IMR-90 (cell line): ENCODE results near the gene ARHGEF9. TPM values are rescaled to one million over a fixed set of nuclear protein-coding genes. Genes with fewer than 3 reads are reported as not detected.

Experiments
- ATAC-seq: fragments of 200-7000 bp; cut with Tn5 transposase; 2 replicates; pipeline ENCODE4 v1.9.1; 2020; ENCODE audit warnings: low read depth, mild to moderate bottlenecking, moderate library complexity
- BruUV-seq: library from RNA; stranded (reverse); fragments of 400-500 nt; replicated peaks from 2 replicates; lab custom pipeline; 2021; lab: Mats Ljungman, UMichigan
- CTCF ChIA-PET: fragments of 300-600 bp; formaldehyde crosslinking; extraction: SDS; loops from one replicate; lab custom pipeline; 2021; ENCODE audit warnings: antibody characterized with exemption; lab: Yijun Ruan, JAX
- POLR2A ChIA-PET: fragments of 300-600 bp; sonication (Branson Sonifier 250); formaldehyde crosslinking; loops from one replicate; lab custom pipeline; 2022; ENCODE audit warnings: antibody characterized with exemption; ENCODE audit not compliant: unreplicated experiment; lab: Charles Lee
- DNase-seq: peaks from one replicate; pipeline ENCODE4 v3.0.0; 2013
- H2AFZ ChIP-seq: replicated peaks from 2 replicates; pipeline ENCODE3; 2013; ENCODE audit warnings: low read length, mild to moderate bottlenecking; ENCODE audit not compliant: poor library complexity
- H2AK5ac ChIP-seq: 2 replicates; pipeline ENCODE4 v1.6.1; 2013; ENCODE audit warnings: low read depth, low read length, inconsistent platforms
- H2AK9ac ChIP-seq: replicated peaks from 2 replicates; pipeline ENCODE3; 2013; ENCODE audit warnings: mild to moderate bottlenecking, low read depth, low read length, moderate library complexity; ENCODE audit not compliant: poor library complexity
- H2BK120ac ChIP-seq: 2 replicates; pipeline ENCODE4 v1.6.1; 2013; ENCODE audit warnings: low read depth, low read length, inconsistent platforms
- H2BK15ac ChIP-seq: 3 replicates; pipeline ENCODE4 v1.6.1; 2013; ENCODE audit warnings: low read depth, low read length, inconsistent platforms
- H2BK20ac ChIP-seq: 2 replicates; pipeline ENCODE4 v1.6.1; 2013; ENCODE audit warnings: low read depth, mild to moderate bottlenecking, inconsistent platforms, low read length, moderate library complexity
- H2BK5ac ChIP-seq: 2 replicates; pipeline ENCODE4 v1.6.1; 2013; ENCODE audit warnings: mild to moderate bottlenecking, low read depth, low read length, inconsistent platforms; ENCODE audit not compliant: poor library complexity, severe bottlenecking
- H3K14ac ChIP-seq: replicated peaks from 2 replicates; pipeline ENCODE4 v1.6.1; 2013; ENCODE audit warnings: low read depth, low read length, inconsistent platforms
- H3K18ac ChIP-seq: 2 replicates; pipeline ENCODE4 v1.6.1; 2013; ENCODE audit warnings: low read depth, low read length, control low read depth
- H3K23ac ChIP-seq: 2 replicates; pipeline ENCODE4 v1.6.1; 2013; ENCODE audit warnings: low read depth, low read length, inconsistent platforms
- H3K27ac ChIP-seq: 2 replicates; pipeline ENCODE4 v1.5.1; 2013; ENCODE audit warnings: mild to moderate bottlenecking, control low read depth, low read length; ENCODE audit not compliant: insufficient read depth
- H3K27me3 ChIP-seq: 2 replicates; pipeline ENCODE4 v1.6.1; 2013; ENCODE audit warnings: low read length; ENCODE audit not compliant: control insufficient read depth, insufficient read depth
- H3K36me3 ChIP-seq: 2 replicates; pipeline ENCODE4 v1.6.1; 2013; ENCODE audit warnings: low read length, mixed read lengths; ENCODE audit not compliant: control insufficient read depth, insufficient read depth
- H3K4ac ChIP-seq: 2 replicates; pipeline ENCODE4 v1.6.1; 2013; ENCODE audit warnings: low read depth, low read length, inconsistent platforms
- H3K4me1 ChIP-seq: 2 replicates; pipeline ENCODE4 v1.6.1; 2013; ENCODE audit warnings: low read length, mixed read lengths; ENCODE audit not compliant: control insufficient read depth, insufficient read depth
- H3K4me2 ChIP-seq: 2 replicates; pipeline ENCODE4 v1.6.1; 2013; ENCODE audit warnings: low read depth, mild to moderate bottlenecking, control low read depth, low read length, moderate library complexity
- H3K4me3 ChIP-seq: 2 replicates; pipeline ENCODE4 v1.5.1; 2013; ENCODE audit warnings: low read depth, mild to moderate bottlenecking, control low read depth, low read length, moderate library complexity; ENCODE audit not compliant: insufficient read depth
- H3K56ac ChIP-seq: 2 replicates; pipeline ENCODE4 v1.6.1; 2013; ENCODE audit warnings: low read length, inconsistent platforms; ENCODE audit not compliant: insufficient read depth; ENCODE audit errors: extremely low read depth
- H3K79me1 ChIP-seq, 2 experiments: 2 replicates each; pipeline ENCODE4 v1.6.1; 2013; ENCODE audit warnings: low read length in 2 of 2, inconsistent platforms in 1 of 2, low read depth in 1 of 2
- H3K9ac ChIP-seq: 2 replicates; pipeline ENCODE4 v1.6.1; 2013; ENCODE audit warnings: low read depth, low read length, control low read depth
- H3K9me1 ChIP-seq: 2 replicates; pipeline ENCODE4 v1.6.1; 2013; ENCODE audit warnings: low read length, inconsistent platforms; ENCODE audit not compliant: insufficient read depth
- H3K9me3 ChIP-seq: 2 replicates; pipeline ENCODE4 v1.6.1; 2013; ENCODE audit warnings: low read length; ENCODE audit not compliant: control insufficient read depth, insufficient read depth
- H4K20me1 ChIP-seq: 2 replicates; pipeline ENCODE4 v1.6.1; 2013; ENCODE audit warnings: low read length, inconsistent platforms; ENCODE audit not compliant: insufficient read depth
- H4K5ac ChIP-seq: 2 replicates; pipeline ENCODE4 v1.6.1; 2013; ENCODE audit warnings: mild to moderate bottlenecking, low read depth, low read length, control low read depth
- H4K8ac ChIP-seq, 2 experiments: 2 replicates each; pipeline ENCODE4 v1.6.1; 2013; ENCODE audit warnings: low read depth in 2 of 2, low read length in 2 of 2, control low read depth in 1 of 2, inconsistent platforms in 1 of 2
- H4K91ac ChIP-seq: 2 replicates; pipeline ENCODE4 v1.6.1; 2013; ENCODE audit warnings: low read depth, low read length, inconsistent platforms; ENCODE audit not compliant: insufficient read depth
- CEBPB ChIP-seq: IDR thresholded peaks from 2 replicates; pipeline ENCODE4 v1.6.1; 2012; ENCODE audit warnings: low read depth, low read length, improper control_type of control experiment
- CTCF ChIP-seq: conservative IDR thresholded peaks from 2 replicates; pipeline ENCODE4 v1.5.1; 2012; ENCODE audit warnings: mild to moderate bottlenecking, low read depth, low read length, improper control_type of control experiment
- NFE2L2 ChIP-seq: fragments of 150-350 bp; IDR thresholded peaks from 2 replicates; pipeline ENCODE4 v1.6.1; 2016; ENCODE audit warnings: low read depth, mild to moderate bottlenecking, low read length
- RAD21 ChIP-seq: IDR thresholded peaks from 2 replicates; pipeline ENCODE4 v1.6.1; 2012; ENCODE audit warnings: low read length, improper control_type of control experiment
- SMC3 ChIP-seq: fragments of 150-350 bp; IDR thresholded peaks from 2 replicates; pipeline ENCODE4 v1.6.1; 2016; ENCODE audit warnings: low read depth, mild to moderate bottlenecking, antibody characterized with exemption, low read length, moderate library complexity
- WGBS, 2 experiments: methylation state at CpG; one replicate each; pipeline versions ENCODE4 v1.1.5 to v1.1.7; 2013; ENCODE audit warnings: missing lambda C conversion rate in 2 of 2; ENCODE audit not compliant: insufficient read length in 1 of 2; ENCODE audit errors: extremely low coverage in 2 of 2; 5-methylcytosine and 5-hydroxymethylcytosine counted together
- dilution Hi-C: fragments of 300-500 bp; cut with HindIII; formaldehyde crosslinking; loops from one replicate; pipeline ENCODE4 v1.14.3; 2018; ENCODE audit warnings: low sequenced_read_pairs; ENCODE audit not compliant: unreplicated experiment
- in situ Hi-C: fragments of 300-500 bp; cut with MboI; formaldehyde crosslinking; loops from 3 replicates; pipeline ENCODE4 v1.14.3; 2019; ENCODE audit warnings: low sequenced_read_pairs, inconsistent platforms, mixed read lengths
- intact Hi-C: fragments of 100-400 bp; cut with micrococcal nuclease; formaldehyde crosslinking; loops from 2 replicates; pipeline ENCODE4 v1.10.0; 2022
- polyA plus RNA-seq, 3 experiments: library from polyadenylated mRNA; depleted of rRNA; stranded (reverse); fragments of >200 nt; gene quantifications; 2 replicates each; pipeline ENCODE4 v1.2.3, GENCODE V29; 2012; ENCODE audit warnings: low replicate concordance in 1 of 3
- total RNA-seq: library from RNA; depleted of rRNA; stranded (reverse); fragments of >200 nt; gene quantifications from 2 replicates; pipeline ENCODE4 v1.2.3, GENCODE V29; 2012

Gene ARHGEF9
- total and polyA plus RNA-seq, 2 of the 4 experiments (the other 2 are of a cell fraction), result 7.1 to 11.8 TPM

- Histone ChIP-seq H3K27ac (no peak overlapping the region), H3K9me1 (no peaks in the 10 kb centered on the region), H3K23ac (no peak overlapping the region), H3K36me3 (no peaks in the 10 kb centered on the region), H3K79me1 (no peaks in the 10 kb centered on the region), H4K91ac (no peak overlapping the region), H2AFZ (no peak overlapping the region), H3K14ac (no peak overlapping the region), H2AK5ac (no peak overlapping the region), H3K27me3 (no peaks in the 10 kb centered on the region), H3K4me1 (0 out of 2 replicates have a peak, but pooled peaks cover 2% of the 10 kb centered on the region), H3K56ac (no peak overlapping the region), H3K9ac (no peak overlapping the region), H3K4me3 (no peak overlapping the region), H2BK15ac (no peak overlapping the region), H3K4me2 (no peak overlapping the region), H2BK120ac (no peak overlapping the region), H3K9me3 (no peaks in the 10 kb centered on the region), H2BK5ac (no peak overlapping the region), H2AK9ac (no peak overlapping the region), H3K4ac (no peak overlapping the region), H4K8ac (no peak overlapping the region), H4K20me1 (no peaks in the 10 kb centered on the region), H3K18ac (no peak overlapping the region), H4K5ac (no peak overlapping the region), H2BK20ac (no peak overlapping the region)
- no TSS peak for BruUV-seq
- in situ Hi-C loops (no loop called here), intact Hi-C loops (loop anchor here (5.0 to 10.0 kb wide), 2 partner anchors 180 to 332 kb away; partner anchors contain the start of gene SPIN4), dilution Hi-C loops (no loop called here)
- TF ChIP-seq CTCF, result peak; percentile 75
- TF ChIP-seq NFE2L2, result no peak
- 0 out of 2 replicates have a peak, but pooled peaks have one; percentile 6 for TF ChIP-seq CEBPB
- peak; percentile 82 for TF ChIP-seq RAD21
- peak; percentile 65 for TF ChIP-seq SMC3
- WGBS, 2 experiments, result no CpG with 5 or more reads among the region's 1 CpG
- ATAC-seq, result peak; percentile 90
- ChIA-PET CTCF (interaction anchor here (0.6 to 1.0 kb wide), 5 partner anchors 16 to 412 kb away, joined by 3 to 5 read pairs (median 5); no protein-coding TSS in a partner anchor), POLR2A (no interaction called here)
- DNase-seq, result peak; percentile 45
Observed at GRCh38 chrX:63686878-63687714, 97.9 kb downstream of the ARHGEF9 start.
